Measurements from ENCODE around the gene B9D1.

DNA sequence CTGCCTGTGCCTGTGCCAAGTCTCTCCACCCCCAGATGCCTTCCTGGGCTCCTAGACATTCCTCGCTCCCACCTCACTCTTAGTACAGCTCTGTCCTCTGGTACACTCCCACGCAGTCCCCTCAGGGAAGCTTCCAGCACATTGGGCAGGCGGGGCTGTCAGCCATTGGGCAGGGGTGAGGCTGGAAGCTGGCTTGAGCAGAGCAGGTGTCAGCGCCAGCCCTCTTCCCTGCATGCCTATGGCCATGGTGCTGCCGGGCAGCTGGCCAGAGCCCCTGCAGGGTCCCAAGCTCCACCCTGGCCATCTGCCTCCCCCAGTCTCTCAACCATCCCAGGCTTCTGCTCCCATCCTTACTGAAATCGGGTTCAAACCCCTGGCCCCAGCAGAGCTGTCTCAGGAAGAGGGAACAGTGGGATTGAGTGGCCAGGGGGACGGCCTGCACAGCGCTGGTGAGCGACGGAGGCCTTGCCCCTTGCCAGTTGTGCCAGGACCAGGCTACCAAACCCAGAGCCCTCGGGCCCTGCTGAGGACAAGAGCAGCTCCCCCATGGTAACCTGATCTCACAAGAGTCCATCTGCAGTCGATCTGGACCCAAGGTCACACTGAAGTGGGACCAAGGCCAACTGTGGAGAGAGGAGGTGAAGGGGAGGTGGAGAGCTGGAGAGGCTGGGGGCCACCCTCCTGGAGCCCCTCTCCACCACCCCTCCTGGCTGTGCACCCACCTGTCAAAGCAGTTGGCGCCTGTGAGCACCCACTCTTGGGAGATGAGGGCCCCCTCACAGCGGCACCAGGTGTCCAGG, 2.4 kb upstream of the B9D1 start:
- TF ChIP-seq, protein P1, sequence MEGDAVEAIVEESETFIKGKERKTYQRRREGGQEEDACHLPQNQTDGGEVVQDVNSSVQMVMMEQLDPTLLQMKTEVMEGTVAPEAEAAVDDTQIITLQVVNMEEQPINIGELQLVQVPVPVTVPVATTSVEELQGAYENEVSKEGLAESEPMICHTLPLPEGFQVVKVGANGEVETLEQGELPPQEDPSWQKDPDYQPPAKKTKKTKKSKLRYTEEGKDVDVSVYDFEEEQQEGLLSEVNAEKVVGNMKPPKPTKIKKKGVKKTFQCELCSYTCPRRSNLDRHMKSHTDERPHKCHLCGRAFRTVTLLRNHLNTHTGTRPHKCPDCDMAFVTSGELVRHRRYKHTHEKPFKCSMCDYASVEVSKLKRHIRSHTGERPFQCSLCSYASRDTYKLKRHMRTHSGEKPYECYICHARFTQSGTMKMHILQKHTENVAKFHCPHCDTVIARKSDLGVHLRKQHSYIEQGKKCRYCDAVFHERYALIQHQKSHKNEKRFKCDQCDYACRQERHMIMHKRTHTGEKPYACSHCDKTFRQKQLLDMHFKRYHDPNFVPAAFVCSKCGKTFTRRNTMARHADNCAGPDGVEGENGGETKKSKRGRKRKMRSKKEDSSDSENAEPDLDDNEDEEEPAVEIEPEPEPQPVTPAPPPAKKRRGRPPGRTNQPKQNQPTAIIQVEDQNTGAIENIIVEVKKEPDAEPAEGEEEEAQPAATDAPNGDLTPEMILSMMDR (IDR thresholded peaks at IDR 0.05; ENCODE audit: insufficient read depth, low read length, poor library complexity, severe bottlenecking), result no peak
- no peak for TF ChIP-seq EZH2phosphoT487 (conservative IDR thresholded peaks at IDR 0.05; ENCODE audit: low read length)

All from SU-DHL-6 (cell line).